ENCODE results near the gene CAMKK2.
"Not testable (repeated sequence)": the region's sequence is repeated elsewhere in the genome, so short reads cannot be mapped to it uniquely, and the experiment has no call there.

CAMKK2 gene

GRCh38 chr12:121232163-121232562 lies 64.3 kb downstream of the CAMKK2 start:
- peaks cover 9% of the 10 kb centered on the region for H3K36me3 ChIP-seq (ENCODE audit: insufficient read depth, low read length)

GRCh38 chr12:121230538-121230907 lies 66.0 kb downstream of the CAMKK2 start:
- Histone ChIP-seq H3K36me3 (ENCODE audit: insufficient read depth, low read length) (peaks cover 5% of the 10 kb centered on the region), H3K4me3 (ENCODE audit: low read length) (no peak overlapping the region), H3K27me3 (ENCODE audit: insufficient read depth, low read length) (no peaks in the 10 kb centered on the region), H3K9me3 (ENCODE audit: low read length) (peaks cover 2% of the 10 kb centered on the region), H2AFZ (ENCODE audit: low read depth, low read length) (no peak overlapping the region), H3K4me1 (ENCODE audit: insufficient read depth, low read length) (no peaks in the 10 kb centered on the region)

More at GRCh38 chr12:121232163-121232562, 64.3 kb downstream of the CAMKK2 start:
- no peak overlapping the region for H2AFZ ChIP-seq (ENCODE audit: low read depth, low read length)
- no peak overlapping the region for H3K4me3 ChIP-seq (ENCODE audit: low read length)
- H3K27me3 ChIP-seq (ENCODE audit: insufficient read depth, low read length) = no peaks in the 10 kb centered on the region
- peaks cover 2% of the 10 kb centered on the region for H3K9me3 ChIP-seq (ENCODE audit: low read length)
- no peaks in the 10 kb centered on the region for H3K4me1 ChIP-seq (ENCODE audit: insufficient read depth, low read length)

DNA sequence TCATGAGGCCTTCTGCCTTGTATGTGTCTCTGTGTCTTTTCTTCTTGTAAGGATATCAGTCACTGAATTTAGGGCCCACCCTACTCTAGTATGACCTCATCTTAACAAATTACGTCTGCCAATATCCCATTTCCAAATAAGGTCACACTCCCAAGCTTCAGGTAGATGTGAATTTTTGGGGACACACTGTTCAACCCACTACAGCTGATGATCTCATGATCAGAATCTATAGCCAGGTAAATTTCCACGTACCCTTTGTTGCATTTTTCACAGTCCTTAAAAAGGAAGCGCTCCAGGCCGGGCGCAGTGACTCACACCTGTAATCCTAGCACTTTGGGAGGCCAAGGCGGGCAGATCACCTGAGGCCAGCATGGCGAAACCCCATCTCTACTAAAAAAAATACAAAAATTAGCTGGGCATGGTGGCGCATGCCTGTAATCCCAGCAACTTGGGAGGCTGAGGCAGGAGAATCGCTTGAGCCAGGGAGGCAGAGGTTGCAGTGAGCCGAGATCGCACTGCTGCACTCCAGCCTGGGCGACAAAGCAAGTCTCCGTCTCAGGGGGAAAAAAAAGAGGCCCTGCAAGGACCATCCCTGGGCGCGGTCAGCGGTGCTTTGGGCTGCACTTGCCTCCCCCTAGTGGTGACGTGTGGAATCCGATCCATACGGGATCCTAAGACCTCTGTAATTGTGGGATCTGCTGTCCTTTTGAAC lies 66.5 kb downstream of the CAMKK2 start:
- H2AFZ ChIP-seq (ENCODE audit: low read depth, low read length); H3K4me1 ChIP-seq (ENCODE audit: insufficient read depth, low read length); H3K4me3 ChIP-seq (ENCODE audit: low read length); H3K36me3 ChIP-seq (ENCODE audit: insufficient read depth, low read length); H3K9me3 ChIP-seq (ENCODE audit: low read length); H3K27me3 ChIP-seq (ENCODE audit: insufficient read depth, low read length): not testable (repeated sequence)

DNA sequence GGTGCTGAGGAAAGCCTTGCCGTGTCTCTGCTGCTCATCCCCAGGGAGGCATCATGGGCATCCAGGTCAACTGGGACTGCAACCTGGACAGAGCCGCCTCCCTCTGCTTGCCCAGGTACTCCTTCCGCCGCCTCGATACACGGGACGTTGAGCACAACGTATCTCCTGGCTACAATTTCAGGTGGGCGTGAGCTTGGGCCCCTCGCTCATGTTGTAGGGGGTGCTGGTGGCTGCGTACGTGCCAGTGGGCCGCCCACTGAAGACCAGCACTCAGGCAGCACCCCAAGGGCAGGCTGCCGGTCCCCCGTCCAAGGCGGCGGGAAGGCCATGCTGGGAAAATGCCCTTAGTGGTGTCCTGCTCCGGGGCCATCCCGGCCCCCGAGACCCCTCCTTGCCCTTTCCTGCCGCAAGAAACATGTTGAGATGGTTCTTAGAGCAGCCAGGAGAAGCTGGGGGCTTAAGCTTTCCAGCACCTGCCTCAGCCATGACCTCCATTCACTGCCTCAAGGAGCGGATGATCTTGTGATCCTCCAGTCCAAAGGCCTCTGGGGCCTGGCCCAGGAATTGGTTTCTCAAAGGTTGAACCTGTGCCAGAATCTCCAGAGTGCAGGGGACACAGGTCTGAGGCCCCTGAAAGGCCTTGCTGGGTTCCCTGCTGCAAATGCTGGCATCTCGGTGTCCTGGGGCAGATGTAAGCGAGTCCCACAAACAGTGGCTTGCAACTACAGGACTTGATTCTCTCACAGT lies 67.4 kb downstream of the CAMKK2 start:
- H2AFZ ChIP-seq (ENCODE audit: low read depth, low read length) = no peak overlapping the region
- no peaks in the 10 kb centered on the region for H3K27me3 ChIP-seq (ENCODE audit: insufficient read depth, low read length)
- no peak overlapping the region for H3K4me3 ChIP-seq (ENCODE audit: low read length)
- peaks cover 2% of the 10 kb centered on the region for H3K9me3 ChIP-seq (ENCODE audit: low read length)
- peaks cover 5% of the 10 kb centered on the region for H3K36me3 ChIP-seq (ENCODE audit: insufficient read depth, low read length)
- H3K4me1 ChIP-seq (ENCODE audit: insufficient read depth, low read length) = no peaks in the 10 kb centered on the region

- Histone ChIP-seq H3K9me3 (ENCODE audit: low read length) (peaks cover 2% of the 10 kb centered on the region), H3K27me3 (ENCODE audit: insufficient read depth, low read length) (no peaks in the 10 kb centered on the region), H3K4me3 (ENCODE audit: low read length) (no peak overlapping the region), H3K4me1 (ENCODE audit: insufficient read depth, low read length) (no peaks in the 10 kb centered on the region), H2AFZ (ENCODE audit: low read depth, low read length) (no peak overlapping the region), H3K36me3 (ENCODE audit: insufficient read depth, low read length) (peaks cover 5% of the 10 kb centered on the region)
Measured at GRCh38 chr12:121227294-121227693, 69.2 kb downstream of the CAMKK2 start.

DNA sequence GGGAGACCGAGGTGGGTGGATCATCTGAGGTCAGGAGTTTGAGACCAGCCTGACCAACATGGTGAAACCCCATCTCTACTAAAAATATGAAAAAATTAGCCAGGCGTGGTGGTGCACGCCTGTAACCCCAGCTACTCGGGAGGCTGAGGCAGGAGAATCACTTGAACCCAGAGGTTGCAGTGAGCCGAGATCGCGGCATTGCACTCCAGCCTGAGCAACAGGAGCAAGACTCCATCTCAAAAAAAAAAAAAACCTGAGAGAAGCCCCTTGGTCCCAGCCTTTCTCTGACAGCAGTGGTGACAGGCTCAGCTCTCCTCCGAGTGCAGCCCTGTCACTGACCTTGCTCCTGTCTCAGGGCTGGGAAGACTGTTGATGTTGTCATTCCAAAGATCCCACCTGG lies 69.6 kb downstream of the CAMKK2 start:
- not testable (repeated sequence) for H3K27me3 ChIP-seq (ENCODE audit: insufficient read depth, low read length); H3K36me3 ChIP-seq (ENCODE audit: insufficient read depth, low read length); H3K9me3 ChIP-seq (ENCODE audit: low read length); H2AFZ ChIP-seq (ENCODE audit: low read depth, low read length); H3K4me3 ChIP-seq (ENCODE audit: low read length); H3K4me1 ChIP-seq (ENCODE audit: insufficient read depth, low read length)

- Histone ChIP-seq H3K36me3 (ENCODE audit: insufficient read depth, low read length) (peaks cover 5% of the 10 kb centered on the region), H3K4me1 (ENCODE audit: insufficient read depth, low read length) (no peaks in the 10 kb centered on the region)
Measured at GRCh38 chr12:121226399-121226798, 70.1 kb downstream of the CAMKK2 start.

DNA sequence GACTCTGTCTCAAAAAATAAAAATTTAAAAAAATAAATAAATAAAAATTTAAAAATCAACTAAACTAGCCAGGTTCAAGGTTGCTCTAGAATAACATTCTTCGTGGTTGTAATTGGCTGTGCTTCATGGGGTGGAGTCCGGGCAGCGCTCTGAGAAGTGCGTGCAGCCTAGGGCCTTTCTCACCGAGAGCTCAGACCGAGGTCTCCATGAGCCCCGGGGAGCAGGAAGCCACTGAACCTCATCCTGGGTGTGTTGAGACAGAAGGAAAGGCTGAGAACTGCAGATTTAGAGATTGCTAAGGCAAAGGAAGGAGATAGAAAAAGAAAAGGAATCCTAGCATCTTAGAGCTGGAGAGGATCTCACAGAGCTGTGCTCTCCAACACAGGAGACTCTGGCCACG lies 71.9 kb downstream of the CAMKK2 start:
- Histone ChIP-seq H3K9me3 (ENCODE audit: low read length) (no peaks in the 10 kb centered on the region), H3K4me1 (ENCODE audit: insufficient read depth, low read length) (no peaks in the 10 kb centered on the region), H3K4me3 (ENCODE audit: low read length) (no peak overlapping the region), H2AFZ (ENCODE audit: low read depth, low read length) (no peak overlapping the region), H3K36me3 (ENCODE audit: insufficient read depth, low read length) (peaks cover 5% of the 10 kb centered on the region), H3K27me3 (ENCODE audit: insufficient read depth, low read length) (no peaks in the 10 kb centered on the region)

More at GRCh38 chr12:121226399-121226798, 70.1 kb downstream of the CAMKK2 start:
- peaks cover 2% of the 10 kb centered on the region for H3K9me3 ChIP-seq (ENCODE audit: low read length)
- H3K27me3 ChIP-seq (ENCODE audit: insufficient read depth, low read length) = no peaks in the 10 kb centered on the region
- no peak overlapping the region for H3K4me3 ChIP-seq (ENCODE audit: low read length)
- no peak overlapping the region for H2AFZ ChIP-seq (ENCODE audit: low read depth, low read length)

- no peaks in the 10 kb centered on the region for H3K4me1 ChIP-seq (ENCODE audit: insufficient read depth, low read length)
- no peak overlapping the region for H2AFZ ChIP-seq (ENCODE audit: low read depth, low read length)
- H3K9me3 ChIP-seq (ENCODE audit: low read length) = no peaks in the 10 kb centered on the region
- H3K27me3 ChIP-seq (ENCODE audit: insufficient read depth, low read length) = no peaks in the 10 kb centered on the region
- peaks cover 2% of the 10 kb centered on the region for H3K36me3 ChIP-seq (ENCODE audit: insufficient read depth, low read length)
- no peak overlapping the region for H3K4me3 ChIP-seq (ENCODE audit: low read length)
Measured at GRCh38 chr12:121223292-121224285, 72.9 kb downstream of the CAMKK2 start.

DNA sequence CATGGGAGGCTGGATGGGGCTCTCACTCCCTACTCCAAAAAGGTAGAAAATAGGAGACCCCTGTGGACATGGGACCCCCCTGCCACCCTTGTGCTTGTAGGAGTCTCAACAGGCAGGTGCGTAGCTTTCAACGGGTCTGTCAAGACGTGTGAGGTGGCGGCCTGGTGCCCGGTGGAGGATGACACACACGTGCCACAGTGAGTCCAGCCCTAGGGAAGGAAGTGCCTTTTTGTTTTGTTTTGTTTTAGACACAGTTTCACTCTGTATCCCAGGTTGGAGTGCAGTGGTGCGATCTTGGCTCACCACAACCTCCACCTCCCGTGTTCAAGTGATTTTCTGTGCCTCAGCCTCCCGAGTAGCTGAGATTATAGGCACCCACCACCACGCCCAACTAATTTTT lies 73.7 kb downstream of the CAMKK2 start:
- no peaks in the 10 kb centered on the region for H3K27me3 ChIP-seq (ENCODE audit: insufficient read depth, low read length)
- no peaks in the 10 kb centered on the region for H3K4me1 ChIP-seq (ENCODE audit: insufficient read depth, low read length)
- no peak overlapping the region for H3K4me3 ChIP-seq (ENCODE audit: low read length)
- no peaks in the 10 kb centered on the region for H3K9me3 ChIP-seq (ENCODE audit: low read length)
- no peaks in the 10 kb centered on the region for H3K36me3 ChIP-seq (ENCODE audit: insufficient read depth, low read length)
- no peak overlapping the region for H2AFZ ChIP-seq (ENCODE audit: low read depth, low read length)

GRCh38 chr12:121219353-121219986 lies 77.0 kb downstream of the CAMKK2 start:
- Histone ChIP-seq H3K4me1 (ENCODE audit: insufficient read depth, low read length) (no peaks in the 10 kb centered on the region), H2AFZ (ENCODE audit: low read depth, low read length) (no peak overlapping the region), H3K4me3 (ENCODE audit: low read length) (no peak overlapping the region), H3K9me3 (ENCODE audit: low read length) (no peaks in the 10 kb centered on the region), H3K27me3 (ENCODE audit: insufficient read depth, low read length) (no peaks in the 10 kb centered on the region), H3K36me3 (ENCODE audit: insufficient read depth, low read length) (no peaks in the 10 kb centered on the region)

DNA sequence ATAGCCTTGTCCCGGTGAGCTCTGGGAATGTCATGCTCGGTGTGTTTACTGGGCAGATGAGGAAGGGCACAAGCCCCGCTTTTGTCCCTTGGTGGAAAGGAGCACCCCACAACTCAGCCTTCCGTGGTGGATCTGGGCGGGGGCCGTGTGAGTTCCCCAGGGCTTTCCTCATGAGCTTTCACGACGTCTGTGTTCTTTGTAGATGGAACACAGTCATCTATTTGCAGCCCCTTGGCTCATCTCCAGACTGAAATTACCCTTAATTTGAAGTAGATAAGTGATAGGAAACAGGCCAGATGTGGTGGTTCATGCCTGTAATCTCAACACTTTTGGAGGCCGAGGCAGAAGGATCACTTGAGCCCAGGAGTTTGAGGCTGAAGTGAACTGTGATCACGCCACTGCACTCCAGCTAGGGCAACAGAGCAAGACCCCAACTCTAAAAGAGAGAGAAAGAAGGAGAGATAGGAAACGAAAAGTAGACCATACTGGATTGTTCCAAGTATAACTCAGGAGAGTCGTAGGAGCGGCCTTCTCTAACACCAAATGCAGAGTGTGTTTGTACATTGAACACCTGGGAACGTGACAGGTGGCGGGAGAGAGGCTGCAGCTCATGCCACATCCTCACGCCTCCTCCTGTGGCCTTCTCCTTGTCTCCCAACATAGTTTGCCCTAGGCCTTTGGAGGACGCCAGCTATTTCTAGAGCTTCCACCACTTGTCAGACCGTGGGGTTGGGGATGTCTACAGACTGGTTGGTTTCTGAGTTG lies 77.7 kb downstream of the CAMKK2 start:
- no peaks in the 10 kb centered on the region for H3K36me3 ChIP-seq (ENCODE audit: insufficient read depth, low read length)

More for the DNA sequence above, 77.7 kb downstream of the CAMKK2 start:
- no peaks in the 10 kb centered on the region for H3K27me3 ChIP-seq (ENCODE audit: insufficient read depth, low read length)
- no peak overlapping the region for H2AFZ ChIP-seq (ENCODE audit: low read depth, low read length)
- H3K4me3 ChIP-seq (ENCODE audit: low read length) = no peak overlapping the region
- no peaks in the 10 kb centered on the region for H3K9me3 ChIP-seq (ENCODE audit: low read length)
- H3K4me1 ChIP-seq (ENCODE audit: insufficient read depth, low read length) = no peaks in the 10 kb centered on the region

Measured in neuron (in vitro differentiated cells).